GM23338 (cell line): ENCODE results near the gene YIF1A. TPM values are rescaled to one million over a fixed set of nuclear protein-coding genes. Genes with fewer than 3 reads are reported as not detected.
A peak's percentile ranks its signal among the peaks of the same experiment; 100 is the strongest.

Source experiments
- ATAC-seq: fragments of 200-7000 bp; cut with Tn5 transposase; 3 replicates; pipeline ENCODE4 v1.9.1; 2020
- DNase-seq: peaks from one replicate; pipeline ENCODE4 v3.0.0-alpha.2; 2015; ENCODE audit warnings: low spot score
- H2AFZ ChIP-seq: fragments of 200-600 bp; sonication (generic); 2 replicates; pipeline ENCODE4 v1.8.0; 2016; ENCODE audit warnings: antibody characterized with exemption, mild to moderate bottlenecking, moderate library complexity
- H3F3A ChIP-seq: fragments of 200-600 bp; sonication (generic); replicated peaks from 2 replicates; pipeline ENCODE4 v1.8.0; 2017; ENCODE audit warnings: antibody characterized with exemption, mixed run types, low read depth
- H3K27ac ChIP-seq: fragments of 200-600 bp; sonication (generic); 2 replicates; pipeline ENCODE4 v1.6.1; 2016; ENCODE audit warnings: low read depth
- H3K27me3 ChIP-seq: fragments of 200-600 bp; sonication (generic); 2 replicates; pipeline ENCODE4 v1.8.0; 2016; ENCODE audit warnings: mild to moderate bottlenecking, mixed run types, moderate library complexity; ENCODE audit not compliant: insufficient read depth
- H3K36me3 ChIP-seq: fragments of 200-600 bp; sonication (generic); 2 replicates; pipeline ENCODE4 v1.8.0; 2016; ENCODE audit warnings: mild to moderate bottlenecking; ENCODE audit not compliant: insufficient read depth
- H3K4me1 ChIP-seq: fragments of 200-600 bp; sonication (generic); 2 replicates; pipeline ENCODE4 v1.8.0; 2016; ENCODE audit warnings: mild to moderate bottlenecking, moderate library complexity; ENCODE audit not compliant: insufficient read depth
- H3K4me2 ChIP-seq: fragments of 200-600 bp; sonication (generic); 2 replicates; pipeline ENCODE4 v1.7.1; 2017; ENCODE audit warnings: mixed run types
- H3K4me3 ChIP-seq: fragments of 200-600 bp; sonication (generic); 2 replicates; pipeline ENCODE4 v1.6.1; 2016; ENCODE audit warnings: mixed run types
- H3K79me2 ChIP-seq: fragments of 200-600 bp; sonication (generic); replicated peaks from 2 replicates; pipeline ENCODE4 v1.8.0; 2017; ENCODE audit warnings: mild to moderate bottlenecking; ENCODE audit not compliant: insufficient read depth
- H3K9me2 ChIP-seq: fragments of 200-600 bp; sonication (generic); 2 replicates; pipeline ENCODE4 v1.8.0; 2017; ENCODE audit not compliant: insufficient read depth
- H4K20me1 ChIP-seq: fragments of 200-600 bp; sonication (generic); replicated peaks from 2 replicates; pipeline ENCODE4 v1.8.0; 2017; ENCODE audit warnings: mild to moderate bottlenecking; ENCODE audit not compliant: insufficient read depth
- H3K27ac Mint-ChIP-seq: 2 replicates; pipeline ENCODE4 v1.8.0; 2020; ENCODE audit warnings: inconsistent platforms, mild to moderate bottlenecking, moderate library complexity, mixed read lengths
- H3K27me3 Mint-ChIP-seq: 3 replicates; pipeline ENCODE4 v1.8.0; 2022; ENCODE audit warnings: low read depth, mild to moderate bottlenecking, moderate library complexity, mixed read lengths, inconsistent platforms; ENCODE audit not compliant: insufficient read depth, poor library complexity
- H3K36me3 Mint-ChIP-seq: 3 replicates; pipeline ENCODE4 v1.8.0; 2021; ENCODE audit warnings: low read depth, mild to moderate bottlenecking, inconsistent platforms, moderate library complexity, mixed read lengths
- H3K4me1 Mint-ChIP-seq: 3 replicates; pipeline ENCODE4 v1.8.0; 2020; ENCODE audit warnings: mild to moderate bottlenecking, inconsistent platforms, mixed read lengths
- H3K4me3 Mint-ChIP-seq: 3 replicates; pipeline ENCODE4 v1.8.0; 2021; ENCODE audit warnings: moderate library complexity, mild to moderate bottlenecking, inconsistent platforms, mixed read lengths
- H3K9me3 Mint-ChIP-seq: 3 replicates; pipeline ENCODE4 v1.8.0; 2020; ENCODE audit warnings: moderate library complexity, mild to moderate bottlenecking, inconsistent platforms, mixed read lengths
- CREB1 ChIP-seq: fragments of 250-450 bp; sonication (Bioruptor Pico); IDR thresholded peaks from 2 replicates; pipeline ENCODE4 v1.5.0; 2020; ENCODE audit warnings: low read depth, mild to moderate bottlenecking, moderate library complexity
- CTCF ChIP-seq, 2 experiments: fragments of 200-600 bp in 1 of 2; sonication (generic) in 1 of 2; conservative IDR thresholded peaks; 2 replicates each; pipeline versions ENCODE4 v1.5.1 to v1.6.1; 2016 to 2017; ENCODE audit warnings: antibody characterized with exemption in 2 of 2, low read depth in 2 of 2, mild to moderate bottlenecking in 2 of 2, moderate library complexity in 1 of 2
- EZH2 ChIP-seq: fragments of 200-600 bp; sonication (generic); IDR thresholded peaks from one replicate; pipeline ENCODE4 v1.8.0; 2017; ENCODE audit warnings: antibody characterized with exemption, mild to moderate bottlenecking, low read depth; ENCODE audit not compliant: unreplicated experiment
- EZH2phosphoT487 ChIP-seq: fragments of 200-600 bp; sonication (generic); IDR thresholded peaks from one replicate; pipeline ENCODE4 v1.8.1; 2018; ENCODE audit warnings: antibody characterized with exemption; ENCODE audit not compliant: unreplicated experiment
- JUNB ChIP-seq: IDR thresholded peaks from one replicate; pipeline ENCODE4 v1.6.1; 2016; ENCODE audit warnings: antibody characterized with exemption; ENCODE audit not compliant: unreplicated experiment
- NANOG ChIP-seq: IDR thresholded peaks from 2 replicates; pipeline ENCODE4 v1.6.1; 2016; ENCODE audit warnings: antibody characterized with exemption, borderline replicate concordance
- POLR2AphosphoS5 ChIP-seq: IDR thresholded peaks from 2 replicates; pipeline ENCODE4 v1.6.1; 2016; ENCODE audit warnings: antibody characterized with exemption, low read depth
- REST ChIP-seq: IDR thresholded peaks from one replicate; pipeline ENCODE4 v1.6.1; 2018; ENCODE audit warnings: antibody characterized with exemption; ENCODE audit not compliant: unreplicated experiment
- STAT1 ChIP-seq: IDR thresholded peaks from one replicate; pipeline ENCODE4 v1.6.1; 2016; ENCODE audit warnings: antibody characterized with exemption; ENCODE audit not compliant: unreplicated experiment
- ZNF114 ChIP-seq: fragments of 250-450 bp; sonication (Bioruptor Pico); IDR thresholded peaks from 2 replicates; pipeline ENCODE4 v1.5.0; 2020; ENCODE audit warnings: mild to moderate bottlenecking, moderate library complexity
- ZNF331 ChIP-seq: fragments of 250-450 bp; sonication (Bioruptor Pico); IDR thresholded peaks from 2 replicates; pipeline ENCODE4 v1.5.0; 2020; ENCODE audit warnings: low read depth, mild to moderate bottlenecking, moderate library complexity
- polyA plus RNA-seq: library from polyadenylated mRNA; unstranded; fragments of >200 nt; fragmentation: Nextera tagmentation; extraction: Ambion mirVana; gene quantifications from 2 replicates; pipeline ENCODE4 v1.2.1, GENCODE V29; 2016
- total RNA-seq: library from RNA; depleted of rRNA; stranded (reverse); fragments of >200 nt; shearing (Covaris generic); gene quantifications from 2 replicates; pipeline ENCODE4 v1.2.3, GENCODE V29; 2014

Gene YIF1A
- total and polyA plus RNA-seq, 2 experiments from 2014 or later = 75.6 to 87.0 TPM

- H3K4me1 Mint-ChIP-seq = peaks cover 14% of the 10 kb centered on the region
- H3K27ac ChIP-seq = no peak overlapping the region
- peak overlapping the region; percentile 92 for H3K4me2 ChIP-seq
- H3K4me3 Mint-ChIP-seq = peak overlapping the region; percentile 91
- H4K20me1 ChIP-seq = peaks cover 8% of the 10 kb centered on the region; the same call in 1 of the 2 replicates
- peak overlapping the region; percentile 95 for H3K4me3 ChIP-seq
- H3K9me2 ChIP-seq = no peaks in the 10 kb centered on the region
- DNase-seq (no peak), ATAC-seq (no peak)
- no peak overlapping the region for H3K27ac Mint-ChIP-seq
- 0 out of 2 replicates have a peak, but pooled peaks cover 9% of the 10 kb centered on the region for H3K36me3 ChIP-seq
- H3K36me3 Mint-ChIP-seq = peaks cover 32% of the 10 kb centered on the region
- H3K79me2 ChIP-seq = peaks cover 11% of the 10 kb centered on the region; the same call in 1 of the 2 replicates
- H3K4me1 ChIP-seq = peaks cover 19% of the 10 kb centered on the region
- H2AFZ ChIP-seq = no peak overlapping the region
- no peaks in the 10 kb centered on the region for H3K27me3 ChIP-seq
- no peak for TF ChIP-seq ZNF331 (CRISPR knock-in tag)
- TF ChIP-seq CTCF (conservative IDR thresholded peaks at IDR 0.05; ENCODE audit: low read depth in 2 of 2) = no peak
- TF ChIP-seq CREB1 = no peak
- TF ChIP-seq EZH2 = no peak
- TF ChIP-seq REST = no peak
- no peak for TF ChIP-seq POLR2AphosphoS5
- no peak for TF ChIP-seq NANOG
- TF ChIP-seq EZH2phosphoT487 = no peak
- H3K27me3 Mint-ChIP-seq = peaks cover 17% of the 10 kb centered on the region
- peaks cover 21% of the 10 kb centered on the region for H3F3A ChIP-seq
- no peaks in the 10 kb centered on the region; the same call in 2 of the 3 replicates for H3K9me3 Mint-ChIP-seq
Observed at GRCh38 chr11:66259225-66259624, 29.7 kb downstream of the YIF1A start.

GRCh38 chr11:66258473-66258893 is 30.5 kb downstream of the YIF1A start:
- ATAC-seq = peak; percentile 3
- Histone ChIP-seq H3F3A (peaks cover 21% of the 10 kb centered on the region), H3K9me2 (no peaks in the 10 kb centered on the region), H3K4me1 (peaks cover 19% of the 10 kb centered on the region), H3K79me2 (peaks cover 11% of the 10 kb centered on the region; the same call in 1 of the 2 replicates), H3K36me3 (0 out of 2 replicates have a peak, but pooled peaks cover 9% of the 10 kb centered on the region), H3K4me3 (peak overlapping the region; percentile 95), H3K27me3 (no peaks in the 10 kb centered on the region), H2AFZ (no peak overlapping the region), H3K27ac (peak overlapping the region; percentile 85; the same call in 1 of the 2 replicates), H4K20me1 (peaks cover 8% of the 10 kb centered on the region; the same call in 1 of the 2 replicates), H3K4me2 (peak overlapping the region; percentile 92)
- no peaks in the 10 kb centered on the region; the same call in 2 of the 3 replicates for H3K9me3 Mint-ChIP-seq
- DNase-seq = no peak
- peaks cover 29% of the 10 kb centered on the region for H3K36me3 Mint-ChIP-seq
- peaks cover 17% of the 10 kb centered on the region for H3K27me3 Mint-ChIP-seq
- H3K4me3 Mint-ChIP-seq = peak overlapping the region; percentile 91
- no peak overlapping the region for H3K27ac Mint-ChIP-seq
- peaks cover 16% of the 10 kb centered on the region for H3K4me1 Mint-ChIP-seq
- TF ChIP-seq CTCF (conservative IDR thresholded peaks at IDR 0.05; ENCODE audit: low read depth in 2 of 2) = no peak
- no peak for TF ChIP-seq POLR2AphosphoS5
- no peak for TF ChIP-seq CREB1
- TF ChIP-seq REST = no peak
- TF ChIP-seq STAT1 = no peak
- TF ChIP-seq EZH2phosphoT487 = no peak
- no peak for TF ChIP-seq JUNB
- TF ChIP-seq ZNF114 (CRISPR knock-in tag) = no peak
- no peak for TF ChIP-seq EZH2
- no peak for TF ChIP-seq ZNF331 (CRISPR knock-in tag)
- no peak for TF ChIP-seq NANOG
